HEK293 (cell line): ENCODE measurements around the gene ADPRH.
A peak's percentile ranks its signal among the peaks of the same experiment; 100 is the strongest.
"Not testable (repeated sequence)": the region's sequence is repeated elsewhere in the genome, so short reads cannot be mapped to it uniquely, and the experiment has no call there.

ENCODE experiments used
- CTCF ChIA-PET: fragments of 350-600 bp; formaldehyde crosslinking; extraction: SDS; loops from one replicate; lab custom pipeline; 2021; ENCODE audit warnings: antibody characterized with exemption; lab: Yijun Ruan, JAX
- POLR2A ChIA-PET: fragments of 300-600 bp; formaldehyde crosslinking; extraction: SDS; loops from one replicate; lab custom pipeline; 2020; ENCODE audit warnings: antibody characterized with exemption, inconsistent platforms; lab: Yijun Ruan, JAX
- H3K27ac ChIP-seq: fragments of 200-500 bp; sonication (Bioruptor generic); 2 replicates; pipeline ENCODE4 v1.5.1; 2014; ENCODE audit warnings: low read depth, low read length, control low read depth, inconsistent platforms; ENCODE audit errors: extremely low read depth
- H3K36me3 ChIP-seq, 2 experiments: fragments of 200-500 bp in 1 of 2; sonication (Bioruptor generic) in 1 of 2; 1 replicate in 1 of 2; 2 replicates in 1 of 2; pipeline ENCODE4 v1.5.1; 2014 to 2017; ENCODE audit warnings: inconsistent platforms in 2 of 2, low read length in 2 of 2; ENCODE audit not compliant: control insufficient read depth in 2 of 2, insufficient read depth in 1 of 2
- H3K4me1 ChIP-seq: fragments of 200-500 bp; sonication (Bioruptor generic); 2 replicates; pipeline ENCODE4 v1.5.1; 2014; ENCODE audit warnings: mild to moderate bottlenecking, low read length, inconsistent platforms; ENCODE audit not compliant: control insufficient read depth, insufficient read depth
- H3K4me3 ChIP-seq: 2 replicates; pipeline ENCODE4 v1.5.1; 2011; ENCODE audit warnings: low read depth, mild to moderate bottlenecking, control low read depth, low read length, moderate library complexity
- H3K9me3 ChIP-seq: fragments of 200-500 bp; sonication (Bioruptor generic); 2 replicates; pipeline ENCODE4 v1.5.1; 2014; ENCODE audit warnings: low read depth, low read length, inconsistent platforms; ENCODE audit not compliant: control insufficient read depth, insufficient read depth
- GLI2 ChIP-seq: fragments of 450-650 bp; formaldehyde crosslinking; IDR thresholded peaks from 2 replicates; pipeline ENCODE4; 2017; ENCODE audit warnings: missing biosample characterization, missing genetic modification characterization, low read depth, borderline replicate concordance
- ZBTB8A ChIP-seq: fragments of 450-650 bp; formaldehyde crosslinking; IDR thresholded peaks from 2 replicates; pipeline ENCODE4 v1.5.1; 2016; ENCODE audit warnings: missing biosample characterization, missing genetic modification characterization
- ZIC2 ChIP-seq: fragments of 450-650 bp; formaldehyde crosslinking; IDR thresholded peaks from 2 replicates; pipeline ENCODE4 v1.5.1; 2016; ENCODE audit warnings: missing biosample characterization, missing genetic modification characterization
- ZNF140 ChIP-seq: fragments of 450-650 bp; formaldehyde crosslinking; IDR thresholded peaks from 2 replicates; pipeline ENCODE4 v1.5.1; 2016; ENCODE audit warnings: missing biosample characterization, missing genetic modification characterization
- ZNF394 ChIP-seq: fragments of 450-650 bp; formaldehyde crosslinking; IDR thresholded peaks from 2 replicates; pipeline ENCODE4 v1.5.1; 2016; ENCODE audit warnings: missing biosample characterization, missing genetic modification characterization, mild to moderate bottlenecking, moderate library complexity, borderline replicate concordance
- ZNF426 ChIP-seq: fragments of 450-650 bp; formaldehyde crosslinking; IDR thresholded peaks from 2 replicates; pipeline ENCODE4 v1.5.1; 2017; ENCODE audit warnings: missing biosample characterization, missing genetic modification characterization, mild to moderate bottlenecking, inconsistent platforms, moderate library complexity
- ZNF433 ChIP-seq: fragments of 450-650 bp; formaldehyde crosslinking; IDR thresholded peaks from 2 replicates; pipeline ENCODE4 v1.5.1; 2016; ENCODE audit warnings: missing biosample characterization, missing genetic modification characterization, low read depth
- ZNF473 ChIP-seq: fragments of 450-650 bp; formaldehyde crosslinking; IDR thresholded peaks from 2 replicates; pipeline ENCODE4 v1.5.1; 2017; ENCODE audit warnings: missing biosample characterization, missing genetic modification characterization
- ZNF510 ChIP-seq: fragments of 450-650 bp; formaldehyde crosslinking; IDR thresholded peaks from 2 replicates; pipeline ENCODE4 v1.5.1; 2018; ENCODE audit warnings: mild to moderate bottlenecking, missing genetic modification characterization, missing biosample characterization; ENCODE audit not compliant: insufficient replicate concordance
- ZNF555 ChIP-seq: fragments of 450-650 bp; formaldehyde crosslinking; conservative IDR thresholded peaks from 2 replicates; pipeline ENCODE4 v1.5.1; 2017; ENCODE audit warnings: missing biosample characterization, mild to moderate bottlenecking, missing genetic modification characterization, inconsistent platforms
- ZNF623 ChIP-seq: fragments of 450-650 bp; formaldehyde crosslinking; IDR thresholded peaks from 2 replicates; pipeline ENCODE4 v1.5.1; 2016; ENCODE audit warnings: missing biosample characterization, missing genetic modification characterization
- ZXDB ChIP-seq: fragments of 450-650 bp; formaldehyde crosslinking; IDR thresholded peaks from 2 replicates; pipeline ENCODE4 v1.5.1; 2016; ENCODE audit warnings: missing biosample characterization, missing genetic modification characterization
- TF ChIP-seq, protein P1 (sequence below): fragments of 450-650 bp; formaldehyde crosslinking; conservative IDR thresholded peaks from 2 replicates; pipeline ENCODE4 v1.5.1; 2016; ENCODE audit warnings: low read depth, missing biosample characterization, missing genetic modification characterization
- TF ChIP-seq, protein P2 (sequence below): fragments of 450-650 bp; formaldehyde crosslinking; conservative IDR thresholded peaks from 2 replicates; pipeline ENCODE4 v1.5.1; 2016; ENCODE audit warnings: low read depth, missing biosample characterization, missing genetic modification characterization
- TF ChIP-seq, protein P3 (sequence below): fragments of 450-650 bp; formaldehyde crosslinking; IDR thresholded peaks from 2 replicates; pipeline ENCODE4 v1.5.1; 2016; ENCODE audit warnings: missing biosample characterization, missing genetic modification characterization

The ADPRH gene

DNA sequence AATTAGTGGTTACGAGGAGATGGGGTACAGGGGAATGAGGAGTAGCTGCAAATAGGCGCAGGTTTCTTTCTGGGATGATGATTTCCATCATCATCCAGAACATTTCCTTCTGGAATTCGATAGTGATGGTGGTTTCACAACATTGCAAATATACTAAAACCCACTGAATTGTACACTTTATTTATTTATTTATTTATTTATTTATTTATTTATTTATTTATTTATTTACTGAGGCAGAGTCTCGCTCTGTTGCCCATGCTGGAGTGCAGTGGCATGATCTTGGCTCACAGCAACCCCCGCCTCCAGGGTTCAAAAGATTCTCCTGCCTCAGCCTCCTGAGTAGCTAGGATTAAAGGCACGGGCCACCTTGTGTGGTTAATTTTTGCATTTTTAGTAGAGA is 26.4 kb upstream of the ADPRH start:
- TF ChIP-seq, protein P1, sequence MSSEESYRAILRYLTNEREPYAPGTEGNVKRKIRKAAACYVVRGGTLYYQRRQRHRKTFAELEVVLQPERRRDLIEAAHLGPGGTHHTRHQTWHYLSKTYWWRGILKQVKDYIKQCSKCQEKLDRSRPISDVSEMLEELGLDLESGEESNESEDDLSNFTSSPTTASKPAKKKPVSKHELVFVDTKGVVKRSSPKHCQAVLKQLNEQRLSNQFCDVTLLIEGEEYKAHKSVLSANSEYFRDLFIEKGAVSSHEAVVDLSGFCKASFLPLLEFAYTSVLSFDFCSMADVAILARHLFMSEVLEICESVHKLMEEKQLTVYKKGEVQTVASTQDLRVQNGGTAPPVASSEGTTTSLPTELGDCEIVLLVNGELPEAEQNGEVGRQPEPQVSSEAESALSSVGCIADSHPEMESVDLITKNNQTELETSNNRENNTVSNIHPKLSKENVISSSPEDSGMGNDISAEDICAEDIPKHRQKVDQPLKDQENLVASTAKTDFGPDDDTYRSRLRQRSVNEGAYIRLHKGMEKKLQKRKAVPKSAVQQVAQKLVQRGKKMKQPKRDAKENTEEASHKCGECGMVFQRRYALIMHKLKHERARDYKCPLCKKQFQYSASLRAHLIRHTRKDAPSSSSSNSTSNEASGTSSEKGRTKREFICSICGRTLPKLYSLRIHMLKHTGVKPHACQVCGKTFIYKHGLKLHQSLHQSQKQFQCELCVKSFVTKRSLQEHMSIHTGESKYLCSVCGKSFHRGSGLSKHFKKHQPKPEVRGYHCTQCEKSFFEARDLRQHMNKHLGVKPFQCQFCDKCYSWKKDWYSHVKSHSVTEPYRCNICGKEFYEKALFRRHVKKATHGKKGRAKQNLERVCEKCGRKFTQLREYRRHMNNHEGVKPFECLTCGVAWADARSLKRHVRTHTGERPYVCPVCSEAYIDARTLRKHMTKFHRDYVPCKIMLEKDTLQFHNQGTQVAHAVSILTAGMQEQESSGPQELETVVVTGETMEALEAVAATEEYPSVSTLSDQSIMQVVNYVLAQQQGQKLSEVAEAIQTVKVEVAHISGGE: peak; percentile 58
- TF ChIP-seq, protein P2, sequence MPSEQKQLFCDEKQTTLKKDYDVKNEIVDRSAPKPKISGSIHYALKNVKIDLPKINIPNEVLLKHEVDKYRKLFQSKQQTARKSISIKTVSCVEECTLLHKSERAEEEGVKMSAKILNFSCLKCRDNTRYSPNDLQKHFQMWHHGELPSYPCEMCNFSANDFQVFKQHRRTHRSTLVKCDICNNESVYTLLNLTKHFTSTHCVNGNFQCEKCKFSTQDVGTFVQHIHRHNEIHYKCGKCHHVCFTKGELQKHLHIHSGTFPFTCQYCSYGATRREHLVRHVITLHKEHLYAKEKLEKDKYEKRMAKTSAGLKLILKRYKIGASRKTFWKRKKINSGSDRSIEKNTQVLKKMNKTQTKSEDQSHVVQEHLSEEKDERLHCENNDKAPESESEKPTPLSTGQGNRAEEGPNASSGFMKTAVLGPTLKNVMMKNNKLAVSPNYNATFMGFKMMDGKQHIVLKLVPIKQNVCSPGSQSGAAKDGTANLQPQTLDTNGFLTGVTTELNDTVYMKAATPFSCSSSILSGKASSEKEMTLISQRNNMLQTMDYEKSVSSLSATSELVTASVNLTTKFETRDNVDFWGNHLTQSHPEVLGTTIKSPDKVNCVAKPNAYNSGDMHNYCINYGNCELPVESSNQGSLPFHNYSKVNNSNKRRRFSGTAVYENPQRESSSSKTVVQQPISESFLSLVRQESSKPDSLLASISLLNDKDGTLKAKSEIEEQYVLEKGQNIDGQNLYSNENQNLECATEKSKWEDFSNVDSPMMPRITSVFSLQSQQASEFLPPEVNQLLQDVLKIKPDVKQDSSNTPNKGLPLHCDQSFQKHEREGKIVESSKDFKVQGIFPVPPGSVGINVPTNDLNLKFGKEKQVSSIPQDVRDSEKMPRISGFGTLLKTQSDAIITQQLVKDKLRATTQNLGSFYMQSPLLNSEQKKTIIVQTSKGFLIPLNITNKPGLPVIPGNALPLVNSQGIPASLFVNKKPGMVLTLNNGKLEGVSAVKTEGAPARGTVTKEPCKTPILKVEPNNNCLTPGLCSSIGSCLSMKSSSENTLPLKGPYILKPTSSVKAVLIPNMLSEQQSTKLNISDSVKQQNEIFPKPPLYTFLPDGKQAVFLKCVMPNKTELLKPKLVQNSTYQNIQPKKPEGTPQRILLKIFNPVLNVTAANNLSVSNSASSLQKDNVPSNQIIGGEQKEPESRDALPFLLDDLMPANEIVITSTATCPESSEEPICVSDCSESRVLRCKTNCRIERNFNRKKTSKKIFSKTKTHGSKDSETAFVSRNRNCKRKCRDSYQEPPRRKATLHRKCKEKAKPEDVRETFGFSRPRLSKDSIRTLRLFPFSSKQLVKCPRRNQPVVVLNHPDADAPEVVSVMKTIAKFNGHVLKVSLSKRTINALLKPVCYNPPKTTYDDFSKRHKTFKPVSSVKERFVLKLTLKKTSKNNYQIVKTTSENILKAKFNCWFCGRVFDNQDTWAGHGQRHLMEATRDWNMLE (tag by site-specific recombination): peak; percentile 69; the same call in 1 of the 2 replicates
- TF ChIP-seq ZNF433 (tag by site-specific recombination) (peak; percentile 43; the same call in 1 of the 2 replicates), ZNF623 (tag by site-specific recombination) (peak; percentile 51), ZXDB (0 out of 2 replicates have a peak, but pooled peaks have one; percentile 38), ZNF426 (tag by site-specific recombination) (peak; percentile 67), ZNF555 (peak; percentile 67), ZNF510 (tag by site-specific recombination) (peak; percentile 29), ZBTB8A (peak; percentile 35; the same call in 1 of the 2 replicates), ZNF140 (tag by site-specific recombination) (peak; percentile 58; the same call in 1 of the 2 replicates), ZNF394 (tag by site-specific recombination) (peak; percentile 86)
- TF ChIP-seq, all 188 proteins: peak for 11; not testable (repeated sequence) for 177
- H3K36me3 ChIP-seq, H3K4me1 ChIP-seq, H3K4me3 ChIP-seq, H3K27ac ChIP-seq, CTCF ChIA-PET, H3K9me3 ChIP-seq, POLR2A ChIA-PET: not testable (repeated sequence)

DNA sequence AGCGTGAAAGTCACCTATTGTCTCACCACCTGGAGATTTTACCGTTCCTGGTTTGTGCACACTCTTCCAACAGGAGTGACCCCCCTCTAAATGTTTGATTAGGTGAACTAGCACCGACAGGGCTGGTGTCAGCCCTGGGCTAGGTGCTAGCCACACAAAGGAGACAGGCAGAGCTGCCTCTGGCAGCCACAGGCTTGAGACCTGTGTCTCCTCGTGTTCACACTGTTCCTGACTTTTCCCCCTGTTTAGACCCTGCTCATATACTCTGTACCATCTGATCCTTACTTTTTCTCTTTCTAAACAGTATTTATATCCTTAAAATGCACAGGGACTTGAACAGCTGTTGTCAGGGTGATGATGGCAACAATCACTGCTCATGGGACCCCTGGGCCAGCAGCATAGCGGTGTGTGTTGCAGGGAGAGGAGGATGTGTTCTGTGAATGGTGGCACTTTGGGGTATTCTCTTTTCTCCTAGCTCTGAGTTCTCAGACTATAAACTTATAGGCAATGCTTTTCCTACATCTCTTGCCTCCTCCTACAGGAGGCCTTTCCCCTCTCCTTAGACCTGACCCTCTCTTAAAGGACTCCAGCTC is 25.4 kb upstream of the ADPRH start:
- Histone ChIP-seq H3K9me3 (no peaks in the 10 kb centered on the region), H3K4me1 (no peaks in the 10 kb centered on the region), H3K36me3 (no peaks in the 10 kb centered on the region), H3K4me3 (no peak overlapping the region), H3K27ac (no peak overlapping the region)
- CTCF ChIA-PET: no interaction called here
- no peak for TF ChIP-seq GLI2 (tag by site-specific recombination)
- no peak for TF ChIP-seq ZIC2 (tag by site-specific recombination)
- TF ChIP-seq ZNF473: no peak
- TF ChIP-seq, protein P3, sequence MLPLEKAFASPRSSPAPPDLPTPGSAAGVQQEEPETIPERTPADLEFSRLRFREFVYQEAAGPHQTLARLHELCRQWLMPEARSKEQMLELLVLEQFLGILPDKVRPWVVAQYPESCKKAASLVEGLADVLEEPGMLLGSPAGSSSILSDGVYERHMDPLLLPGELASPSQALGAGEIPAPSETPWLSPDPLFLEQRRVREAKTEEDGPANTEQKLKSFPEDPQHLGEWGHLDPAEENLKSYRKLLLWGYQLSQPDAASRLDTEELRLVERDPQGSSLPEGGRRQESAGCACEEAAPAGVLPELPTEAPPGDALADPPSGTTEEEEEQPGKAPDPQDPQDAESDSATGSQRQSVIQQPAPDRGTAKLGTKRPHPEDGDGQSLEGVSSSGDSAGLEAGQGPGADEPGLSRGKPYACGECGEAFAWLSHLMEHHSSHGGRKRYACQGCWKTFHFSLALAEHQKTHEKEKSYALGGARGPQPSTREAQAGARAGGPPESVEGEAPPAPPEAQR (tag by site-specific recombination): no peak
- POLR2A ChIA-PET: no interaction called here
